CD8-positive, alpha-beta memory T cell (primary cell): ENCODE data around the gene ADGRB2. TPM values are rescaled to one million over a fixed set of nuclear protein-coding genes. Genes with fewer than 3 reads are reported as not detected.

Source experiments
- CTCF ChIA-PET: fragments of 350-600 bp; sonication (Branson Sonifier 250); formaldehyde crosslinking; loops from one replicate; lab custom pipeline; 2021; ENCODE audit warnings: antibody characterized with exemption; lab: Charles Lee
- POLR2A ChIA-PET: fragments of 350-600 bp; sonication (Branson Sonifier 250); formaldehyde crosslinking; loops from one replicate; lab custom pipeline; 2021; ENCODE audit warnings: antibody characterized with exemption; lab: Charles Lee
- DNase-seq, 5 donors: peaks; one replicate each; pipeline versions ENCODE4 v3.0.0 to v3.0.0-alpha.2; 2020 to 2022; ENCODE audit warnings: mixed read lengths in 1 of 5
- H3K27ac ChIP-seq: one replicate; pipeline ENCODE4 v1.7.0; 2013; ENCODE audit warnings: low read depth, mild to moderate bottlenecking, low read length, moderate library complexity
- H3K27me3 ChIP-seq: 2 replicates; pipeline ENCODE4 v1.7.0; 2013; ENCODE audit warnings: low read length, mild to moderate bottlenecking; ENCODE audit not compliant: insufficient read depth, poor library complexity, severe bottlenecking
- H3K36me3 ChIP-seq: 2 replicates; pipeline ENCODE4 v1.7.0; 2013; ENCODE audit warnings: mild to moderate bottlenecking, low read length, moderate library complexity; ENCODE audit not compliant: insufficient read depth
- H3K4me1 ChIP-seq: 2 replicates; pipeline ENCODE4 v1.7.0; 2013; ENCODE audit warnings: mild to moderate bottlenecking, low read length, moderate library complexity; ENCODE audit not compliant: insufficient read depth
- H3K4me3 ChIP-seq: 2 replicates; pipeline ENCODE4 v1.7.0; 2013; ENCODE audit warnings: mild to moderate bottlenecking, low read length
- H3K9me3 ChIP-seq: 2 replicates; pipeline ENCODE4 v1.7.0; 2013; ENCODE audit warnings: mild to moderate bottlenecking, low read length
- H3K27ac Mint-ChIP-seq, 8 donors: one replicate each; pipeline ENCODE4 v1.8.0; 2020 to 2021; ENCODE audit warnings: mixed read lengths in 8 of 8, mild to moderate bottlenecking in 6 of 8, inconsistent platforms in 3 of 8, moderate library complexity in 3 of 8
- H3K27me3 Mint-ChIP-seq, 2 donors: one replicate each; pipeline ENCODE4 v1.8.0; 2020 to 2021; ENCODE audit warnings: mixed read lengths in 2 of 2, mild to moderate bottlenecking in 1 of 2, moderate library complexity in 1 of 2
- H3K36me3 Mint-ChIP-seq, 3 donors: one replicate each; pipeline ENCODE4 v1.8.0; 2020 to 2021; ENCODE audit warnings: mixed read lengths in 3 of 3, inconsistent platforms in 1 of 3, mild to moderate bottlenecking in 1 of 3
- H3K4me1 Mint-ChIP-seq, 3 donors: one replicate each; pipeline ENCODE4 v1.8.0; 2020 to 2021; ENCODE audit warnings: mixed read lengths in 3 of 3, inconsistent platforms in 1 of 3, mild to moderate bottlenecking in 1 of 3
- H3K4me3 Mint-ChIP-seq, 7 donors: one replicate each; pipeline ENCODE4 v1.8.0; 2020 to 2021; ENCODE audit warnings: mixed read lengths in 7 of 7, mild to moderate bottlenecking in 6 of 7, moderate library complexity in 4 of 7, inconsistent platforms in 2 of 7
- H3K9me3 Mint-ChIP-seq, 5 donors: one replicate each; pipeline ENCODE4 v1.8.0; 2020 to 2022; ENCODE audit warnings: mixed read lengths in 5 of 5, mild to moderate bottlenecking in 3 of 5, moderate library complexity in 2 of 5, inconsistent platforms in 1 of 5
- polyA plus RNA-seq: library from polyadenylated mRNA; unstranded; fragments of 300-500 nt; fragmentation: Illumina TruSeq; gene quantifications from one replicate; pipeline ENCODE4 v1.2.3, GENCODE V29; 2021
- total RNA-seq, 2 experiments: library from RNA; stranded (reverse); gene quantifications; one replicate each; pipeline ENCODE4 v1.2.3, GENCODE V29; 2021

Gene ADGRB2
- total and polyA plus RNA-seq, 3 experiments from 2014 or later, result 0.24 to 0.57 (median 0.35) TPM

- no peak overlapping the region for H3K27ac ChIP-seq
- H3K9me3 Mint-ChIP-seq, result no peaks in the 10 kb centered on the region
- CTCF ChIA-PET, result no interaction called here
- no peaks in the 10 kb centered on the region for H3K36me3 ChIP-seq
- no peaks in the 10 kb centered on the region for H3K36me3 Mint-ChIP-seq
- peaks cover 0 to 3% of the 10 kb centered on the region in 2 donors for H3K27me3 Mint-ChIP-seq
- no peak for DNase-seq
- no peaks in the 10 kb centered on the region for H3K9me3 ChIP-seq
- POLR2A ChIA-PET, result no interaction called here
- H3K4me1 Mint-ChIP-seq, result peaks cover 30 to 36% (median 30%) of the 10 kb centered on the region in 3 donors
- peaks cover 24% of the 10 kb centered on the region for H3K4me1 ChIP-seq
- no peak overlapping the region for H3K4me3 Mint-ChIP-seq
- H3K27me3 ChIP-seq, result no peaks in the 10 kb centered on the region
- H3K4me3 ChIP-seq, result no peak overlapping the region
- no peak overlapping the region for H3K27ac Mint-ChIP-seq
Measured at GRCh38 chr1:31752952-31753475, 11.1 kb downstream of the ADGRB2 start.

- ChIA-PET POLR2A (no interaction called here), CTCF (interaction anchor here (1.9 kb wide), 1 partner anchor 9 kb away, joined by 10 read pairs; no protein-coding TSS in a partner anchor)
- peak overlapping the region in 2 of 8 donors; percentile 26 to 68 for H3K27ac Mint-ChIP-seq
- peak overlapping the region in 1 of 7 donors; percentile 18 for H3K4me3 Mint-ChIP-seq
- Histone ChIP-seq H3K27ac (no peak overlapping the region), H3K4me3 (no peak overlapping the region), H3K36me3 (no peaks in the 10 kb centered on the region), H3K9me3 (no peaks in the 10 kb centered on the region), H3K27me3 (no peaks in the 10 kb centered on the region), H3K4me1 (peaks cover 25% of the 10 kb centered on the region)
- peaks cover 35 to 41% (median 35%) of the 10 kb centered on the region in 3 donors for H3K4me1 Mint-ChIP-seq
- H3K36me3 Mint-ChIP-seq, result no peaks in the 10 kb centered on the region
- peaks cover 0 to 3% of the 10 kb centered on the region in 2 donors for H3K27me3 Mint-ChIP-seq
- DNase-seq, result no peak
- H3K9me3 Mint-ChIP-seq, result no peaks in the 10 kb centered on the region
Measured at GRCh38 chr1:31752258-31752657, 11.9 kb downstream of the ADGRB2 start.

GRCh38 chr1:31751822-31752241 is 12.3 kb downstream of the ADGRB2 start:
- ChIA-PET CTCF (interaction anchor here (1.3 to 1.9 kb wide), 2 partner anchors 10 to 11 kb away, joined by 3 to 10 read pairs; no protein-coding TSS in a partner anchor), POLR2A (no interaction called here)
- Mint-ChIP-seq H3K4me3 (peak overlapping the region in 4 of 7 donors; percentile 56 to 84 (median 67)), H3K27ac (peak overlapping the region in 2 of 8 donors; percentile 70), H3K36me3 (no peaks in the 10 kb centered on the region), H3K27me3 (peaks cover 0 to 3% of the 10 kb centered on the region in 2 donors), H3K9me3 (no peaks in the 10 kb centered on the region), H3K4me1 (peaks cover 39 to 45% (median 40%) of the 10 kb centered on the region in 3 donors)
- Histone ChIP-seq H3K4me1 (peaks cover 29% of the 10 kb centered on the region), H3K27me3 (no peaks in the 10 kb centered on the region), H3K36me3 (no peaks in the 10 kb centered on the region), H3K9me3 (no peaks in the 10 kb centered on the region), H3K4me3 (no peak overlapping the region), H3K27ac (no peak overlapping the region)
- no peak for DNase-seq

- no peaks in the 10 kb centered on the region for H3K9me3 Mint-ChIP-seq
- peaks cover 47 to 54% (median 48%) of the 10 kb centered on the region in 3 donors for H3K4me1 Mint-ChIP-seq
- no peaks in the 10 kb centered on the region for H3K36me3 Mint-ChIP-seq
- H3K9me3 ChIP-seq, result no peaks in the 10 kb centered on the region
- POLR2A ChIA-PET, result interaction anchor here (0.6 to 1.1 kb wide), 3 partner anchors 10 to 641 kb away, joined by 3 to 4 read pairs (median 3); no protein-coding TSS in a partner anchor
- no peaks in the 10 kb centered on the region for H3K27me3 ChIP-seq
- peak overlapping the region in 6 of 8 donors; percentile 13 to 90 (median 74) for H3K27ac Mint-ChIP-seq
- H3K27ac ChIP-seq, result no peak overlapping the region
- CTCF ChIA-PET, result interaction anchor here (1.2 to 1.9 kb wide), 3 partner anchors 9 to 12 kb away, joined by 3 to 10 read pairs (median 4); no protein-coding TSS in a partner anchor
- no peaks in the 10 kb centered on the region for H3K36me3 ChIP-seq
- DNase-seq, result peak in 4 of 5 donors; percentile 28 to 65 (median 58)
- peak overlapping the region in 6 of 7 donors; percentile 51 to 81 (median 72) for H3K4me3 Mint-ChIP-seq
- H3K27me3 Mint-ChIP-seq, result peaks cover 0 to 3% of the 10 kb centered on the region in 2 donors
- H3K4me3 ChIP-seq, result no peak overlapping the region
- peaks cover 36% of the 10 kb centered on the region for H3K4me1 ChIP-seq
Measured at GRCh38 chr1:31750858-31751510, 13.2 kb downstream of the ADGRB2 start.

GRCh38 chr1:31749785-31750735 is 14.1 kb downstream of the ADGRB2 start:
- DNase-seq, result no peak
- no peak overlapping the region for H3K4me3 ChIP-seq
- H3K9me3 ChIP-seq, result no peaks in the 10 kb centered on the region
- ChIA-PET POLR2A (interaction anchor here (1.1 kb wide), 1 partner anchor 11 kb away, joined by 4 read pairs; no protein-coding TSS in a partner anchor), CTCF (interaction anchor here (1.2 to 2.6 kb wide), 4 partner anchors 10 to 13 kb away, joined by 4 to 10 read pairs (median 8); no protein-coding TSS in a partner anchor)
- Mint-ChIP-seq H3K4me3 (peak overlapping the region in 4 of 7 donors; percentile 54 to 81 (median 78)), H3K9me3 (no peaks in the 10 kb centered on the region), H3K4me1 (peaks cover 51 to 55% (median 51%) of the 10 kb centered on the region in 3 donors), H3K27me3 (peaks cover 0 to 3% of the 10 kb centered on the region in 2 donors), H3K36me3 (no peaks in the 10 kb centered on the region), H3K27ac (peak overlapping the region in 5 of 8 donors; percentile 17 to 85 (median 70))
- H3K27me3 ChIP-seq, result no peaks in the 10 kb centered on the region
- H3K4me1 ChIP-seq, result peaks cover 36% of the 10 kb centered on the region
- H3K27ac ChIP-seq, result no peak overlapping the region
- H3K36me3 ChIP-seq, result no peaks in the 10 kb centered on the region

GRCh38 chr1:31748365-31748764 is 15.8 kb downstream of the ADGRB2 start:
- Mint-ChIP-seq H3K27me3 (peaks cover 0 to 3% of the 10 kb centered on the region in 2 donors), H3K9me3 (no peaks in the 10 kb centered on the region), H3K4me3 (no peak overlapping the region), H3K27ac (peak overlapping the region in 1 of 8 donors; percentile 70), H3K4me1 (peaks cover 51 to 58% (median 53%) of the 10 kb centered on the region in 3 donors), H3K36me3 (no peaks in the 10 kb centered on the region)
- H3K9me3 ChIP-seq, result no peaks in the 10 kb centered on the region
- POLR2A ChIA-PET, result interaction anchor here (0.5 kb wide), 1 partner anchor 190 kb away, joined by 4 read pairs; the partner anchor contains the start of gene PTP4A2
- CTCF ChIA-PET, result interaction anchor here (2.6 kb wide), 1 partner anchor 11 kb away, joined by 9 read pairs; no protein-coding TSS in a partner anchor
- no peaks in the 10 kb centered on the region for H3K36me3 ChIP-seq
- no peak overlapping the region for H3K4me3 ChIP-seq
- no peaks in the 10 kb centered on the region for H3K27me3 ChIP-seq
- H3K4me1 ChIP-seq, result peaks cover 36% of the 10 kb centered on the region
- no peak for DNase-seq
- no peak overlapping the region for H3K27ac ChIP-seq

- POLR2A ChIA-PET, result no interaction called here
- CTCF ChIA-PET, result interaction anchor here (2.6 kb wide), 1 partner anchor 12 kb away, joined by 9 read pairs; no protein-coding TSS in a partner anchor
- no peak for DNase-seq
- Histone ChIP-seq H3K36me3 (no peaks in the 10 kb centered on the region), H3K9me3 (no peaks in the 10 kb centered on the region), H3K27ac (no peak overlapping the region), H3K4me1 (peaks cover 36% of the 10 kb centered on the region), H3K27me3 (no peaks in the 10 kb centered on the region), H3K4me3 (no peak overlapping the region)
- Mint-ChIP-seq H3K4me3 (peak overlapping the region in 1 of 7 donors; percentile 74), H3K9me3 (no peaks in the 10 kb centered on the region), H3K36me3 (no peaks in the 10 kb centered on the region), H3K27me3 (peaks cover 0 to 3% of the 10 kb centered on the region in 2 donors), H3K27ac (peak overlapping the region in 4 of 8 donors; percentile 56 to 80 (median 64)), H3K4me1 (peaks cover 47 to 50% (median 49%) of the 10 kb centered on the region in 3 donors)
Measured at GRCh38 chr1:31747304-31747703, 16.8 kb downstream of the ADGRB2 start.
